GDM1 (cell line): ENCODE results near the gene THBS1.

ENCODE experiments used
- DNase-seq: peaks from one replicate; lab custom pipeline; 2025; lab: John Stamatoyannopoulos, UW

The THBS1 gene

GRCh38 chr15:39589193-39589814 lies 8.4 kb downstream of the THBS1 start:
- no peak for DNase-seq

- DNase-seq: no peak
Observed at GRCh38 chr15:39589815-39590644, 9.2 kb downstream of the THBS1 start.

- DNase-seq: no peak
Observed at GRCh38 chr15:39591141-39591895, 10.4 kb downstream of the THBS1 start.

- no peak for DNase-seq
Observed at GRCh38 chr15:39591896-39592315, 11.0 kb downstream of the THBS1 start.

- DNase-seq: no peak
Observed at GRCh38 chr15:39592500-39592899, 11.6 kb downstream of the THBS1 start.

GRCh38 chr15:39593071-39593655 lies 12.3 kb downstream of the THBS1 start:
- DNase-seq: no peak

GRCh38 chr15:39593656-39594445 lies 13.0 kb downstream of the THBS1 start:
- no peak for DNase-seq

GRCh38 chr15:39594446-39595337 lies 13.8 kb downstream of the THBS1 start:
- no peak for DNase-seq

- no peak for DNase-seq
Observed at GRCh38 chr15:39595338-39596221, 14.7 kb downstream of the THBS1 start.

- DNase-seq: no peak
Observed at GRCh38 chr15:39596358-39597051, 15.6 kb downstream of the THBS1 start.

GRCh38 chr15:39597336-39597735 lies 16.5 kb downstream of the THBS1 start:
- no peak for DNase-seq

GRCh38 chr15:39597751-39598185 lies 16.9 kb downstream of the THBS1 start:
- no peak for DNase-seq

- no peak for DNase-seq
Observed at GRCh38 chr15:39598186-39598850, 17.4 kb downstream of the THBS1 start.

- DNase-seq: no peak
Observed at GRCh38 chr15:39598958-39599845, 18.3 kb downstream of the THBS1 start.

GRCh38 chr15:39599871-39600270 lies 19.0 kb downstream of the THBS1 start:
- DNase-seq: no peak

- DNase-seq: no peak
Observed at GRCh38 chr15:39602143-39602542, 21.3 kb downstream of the THBS1 start.

GRCh38 chr15:39605146-39605545 lies 24.3 kb downstream of the THBS1 start:
- DNase-seq: no peak
